HEK293 (cell line): ENCODE results near the gene DPY30.

ENCODE experiments used
- CTCF ChIA-PET: fragments of 350-600 bp; formaldehyde crosslinking; extraction: SDS; loops from one replicate; lab custom pipeline; 2021; ENCODE audit warnings: antibody characterized with exemption; lab: Yijun Ruan, JAX
- POLR2A ChIA-PET: fragments of 300-600 bp; formaldehyde crosslinking; extraction: SDS; loops from one replicate; lab custom pipeline; 2020; ENCODE audit warnings: antibody characterized with exemption, inconsistent platforms; lab: Yijun Ruan, JAX
- H3K27ac ChIP-seq: fragments of 200-500 bp; sonication (Bioruptor generic); 2 replicates; pipeline ENCODE4 v1.5.1; 2014; ENCODE audit warnings: low read depth, low read length, control low read depth, inconsistent platforms; ENCODE audit errors: extremely low read depth
- H3K36me3 ChIP-seq, 2 experiments: fragments of 200-500 bp in 1 of 2; sonication (Bioruptor generic) in 1 of 2; 1 replicate in 1 of 2; 2 replicates in 1 of 2; pipeline ENCODE4 v1.5.1; 2014 to 2017; ENCODE audit warnings: inconsistent platforms in 2 of 2, low read length in 2 of 2; ENCODE audit not compliant: control insufficient read depth in 2 of 2, insufficient read depth in 1 of 2
- H3K4me1 ChIP-seq: fragments of 200-500 bp; sonication (Bioruptor generic); 2 replicates; pipeline ENCODE4 v1.5.1; 2014; ENCODE audit warnings: mild to moderate bottlenecking, low read length, inconsistent platforms; ENCODE audit not compliant: control insufficient read depth, insufficient read depth
- H3K4me3 ChIP-seq: 2 replicates; pipeline ENCODE4 v1.5.1; 2011; ENCODE audit warnings: low read depth, mild to moderate bottlenecking, control low read depth, low read length, moderate library complexity
- H3K9me3 ChIP-seq: fragments of 200-500 bp; sonication (Bioruptor generic); 2 replicates; pipeline ENCODE4 v1.5.1; 2014; ENCODE audit warnings: low read depth, low read length, inconsistent platforms; ENCODE audit not compliant: control insufficient read depth, insufficient read depth
- IKZF3 ChIP-seq: fragments of 450-650 bp; IDR thresholded peaks from 2 replicates; pipeline ENCODE4 v1.5.0; 2018; ENCODE audit warnings: missing biosample characterization, mild to moderate bottlenecking, missing genetic modification characterization, moderate library complexity
- KLF8 ChIP-seq: fragments of 450-650 bp; formaldehyde crosslinking; IDR thresholded peaks from 2 replicates; pipeline ENCODE4 v1.5.1; 2016; ENCODE audit warnings: missing biosample characterization, missing genetic modification characterization
- RBAK ChIP-seq: fragments of 450-650 bp; formaldehyde crosslinking; IDR thresholded peaks from 2 replicates; pipeline ENCODE4 v1.5.1; 2016; ENCODE audit warnings: missing biosample characterization, missing genetic modification characterization
- SCRT2 ChIP-seq: fragments of 450-650 bp; formaldehyde crosslinking; IDR thresholded peaks from 2 replicates; pipeline ENCODE4 v1.5.1; 2016; ENCODE audit warnings: missing biosample characterization, missing genetic modification characterization
- ZBTB20 ChIP-seq: fragments of 450-650 bp; formaldehyde crosslinking; IDR thresholded peaks from 2 replicates; pipeline ENCODE4 v1.5.1; 2016; ENCODE audit warnings: missing biosample characterization, missing genetic modification characterization
- ZBTB21 ChIP-seq: fragments of 450-650 bp; formaldehyde crosslinking; IDR thresholded peaks from 2 replicates; pipeline ENCODE4 v1.5.1; 2017; ENCODE audit warnings: missing biosample characterization, missing genetic modification characterization
- ZBTB48 ChIP-seq: fragments of 450-650 bp; formaldehyde crosslinking; IDR thresholded peaks from 2 replicates; pipeline ENCODE4 v1.5.1; 2016; ENCODE audit warnings: missing biosample characterization, missing genetic modification characterization
- ZBTB8A ChIP-seq: fragments of 450-650 bp; formaldehyde crosslinking; IDR thresholded peaks from 2 replicates; pipeline ENCODE4 v1.5.1; 2016; ENCODE audit warnings: missing biosample characterization, missing genetic modification characterization
- ZNF138 ChIP-seq: fragments of 450-650 bp; formaldehyde crosslinking; IDR thresholded peaks from 2 replicates; pipeline ENCODE4 v1.5.1; 2016; ENCODE audit warnings: missing biosample characterization, missing genetic modification characterization, borderline replicate concordance
- ZNF211 ChIP-seq: fragments of 450-650 bp; formaldehyde crosslinking; IDR thresholded peaks from 2 replicates; pipeline ENCODE4 v1.5.1; 2016; ENCODE audit warnings: low read depth, missing biosample characterization, missing genetic modification characterization
- ZNF239 ChIP-seq: fragments of 450-650 bp; formaldehyde crosslinking; IDR thresholded peaks from 2 replicates; pipeline ENCODE4 v1.5.1; 2016; ENCODE audit warnings: missing biosample characterization, missing genetic modification characterization
- ZNF398 ChIP-seq: fragments of 450-650 bp; formaldehyde crosslinking; IDR thresholded peaks from 2 replicates; pipeline ENCODE4 v1.5.1; 2017; ENCODE audit warnings: missing biosample characterization, missing genetic modification characterization
- ZNF404 ChIP-seq: fragments of 450-650 bp; formaldehyde crosslinking; IDR thresholded peaks from 2 replicates; pipeline ENCODE4 v1.5.1; 2017; ENCODE audit warnings: missing biosample characterization, missing genetic modification characterization
- ZNF473 ChIP-seq: fragments of 450-650 bp; formaldehyde crosslinking; IDR thresholded peaks from 2 replicates; pipeline ENCODE4 v1.5.1; 2017; ENCODE audit warnings: missing biosample characterization, missing genetic modification characterization
- ZNF514 ChIP-seq: fragments of 450-650 bp; formaldehyde crosslinking; IDR thresholded peaks from 2 replicates; pipeline ENCODE4 v1.5.1; 2016; ENCODE audit warnings: missing biosample characterization, missing genetic modification characterization
- ZNF558 ChIP-seq: fragments of 450-650 bp; formaldehyde crosslinking; IDR thresholded peaks from 2 replicates; pipeline ENCODE4 v1.5.1; 2016; ENCODE audit warnings: missing biosample characterization, missing genetic modification characterization
- ZNF596 ChIP-seq: fragments of 450-650 bp; IDR thresholded peaks from 2 replicates; pipeline ENCODE4 v1.5.0; 2018; ENCODE audit warnings: missing biosample characterization, mild to moderate bottlenecking, missing genetic modification characterization, moderate library complexity
- ZNF600 ChIP-seq: fragments of 450-650 bp; formaldehyde crosslinking; IDR thresholded peaks from 2 replicates; pipeline ENCODE4 v1.5.1; 2016; ENCODE audit warnings: missing biosample characterization, missing genetic modification characterization
- ZNF610 ChIP-seq: fragments of 450-650 bp; formaldehyde crosslinking; IDR thresholded peaks from 2 replicates; pipeline ENCODE4 v1.5.1; 2016; ENCODE audit warnings: missing biosample characterization, missing genetic modification characterization, borderline replicate concordance
- ZNF658 ChIP-seq: fragments of 450-650 bp; formaldehyde crosslinking; IDR thresholded peaks from 2 replicates; pipeline ENCODE4; 2016; ENCODE audit warnings: missing biosample characterization, missing genetic modification characterization
- ZNF660 ChIP-seq: fragments of 450-650 bp; IDR thresholded peaks from 2 replicates; pipeline ENCODE4 v1.5.1; 2018; ENCODE audit warnings: missing biosample characterization, mild to moderate bottlenecking, missing genetic modification characterization
- ZNF704 ChIP-seq: fragments of 450-650 bp; formaldehyde crosslinking; IDR thresholded peaks from 2 replicates; pipeline ENCODE4 v1.5.1; 2016; ENCODE audit warnings: missing biosample characterization, missing genetic modification characterization
- ZNF747 ChIP-seq: fragments of 450-650 bp; formaldehyde crosslinking; IDR thresholded peaks from 2 replicates; pipeline ENCODE4 v1.5.1; 2016; ENCODE audit warnings: missing biosample characterization, missing genetic modification characterization
- ZNF768 ChIP-seq: fragments of 450-650 bp; formaldehyde crosslinking; IDR thresholded peaks from 2 replicates; pipeline ENCODE4 v1.5.1; 2018; ENCODE audit warnings: missing biosample characterization, mild to moderate bottlenecking, missing genetic modification characterization
- ZNF830 ChIP-seq: fragments of 450-650 bp; IDR thresholded peaks from 2 replicates; pipeline ENCODE4 v1.5.0; 2018; ENCODE audit warnings: missing biosample characterization, missing genetic modification characterization, low read depth, mild to moderate bottlenecking, moderate library complexity
- ZSCAN30 ChIP-seq: fragments of 450-650 bp; IDR thresholded peaks from 2 replicates; pipeline ENCODE4 v1.5.1; 2018; ENCODE audit warnings: missing biosample characterization, mild to moderate bottlenecking, missing genetic modification characterization, moderate library complexity
- ZSCAN4 ChIP-seq: fragments of 450-650 bp; formaldehyde crosslinking; IDR thresholded peaks from 2 replicates; pipeline ENCODE4 v1.5.1; 2017; ENCODE audit warnings: missing biosample characterization, missing genetic modification characterization
- TF ChIP-seq, protein P1 (sequence below): fragments of 450-650 bp; formaldehyde crosslinking; IDR thresholded peaks from 2 replicates; pipeline ENCODE4 v1.5.1; 2016; ENCODE audit warnings: missing biosample characterization, missing genetic modification characterization
- TF ChIP-seq, protein P2 (sequence below): fragments of 450-650 bp; formaldehyde crosslinking; IDR thresholded peaks from 2 replicates; pipeline ENCODE4 v1.5.1; 2016; ENCODE audit warnings: missing biosample characterization, missing genetic modification characterization

DPY30 gene

GRCh38 chr2:31979956-31980355 lies 59.6 kb downstream of the DPY30 start:
- no peaks in the 10 kb centered on the region for H3K9me3 ChIP-seq
- ChIA-PET POLR2A (no interaction called here), CTCF (no interaction called here)
- H3K4me3 ChIP-seq = no peak overlapping the region
- no peak overlapping the region for H3K27ac ChIP-seq
- H3K36me3 ChIP-seq = no peaks in the 10 kb centered on the region
- no peak for TF ChIP-seq ZBTB21 (tag by site-specific recombination)
- no peak for TF ChIP-seq ZNF514 (tag by site-specific recombination)
- TF ChIP-seq ZNF473 (tag by site-specific recombination) = no peak
- no peak for TF ChIP-seq ZNF830
- TF ChIP-seq ZNF747 (tag by site-specific recombination) = no peak
- TF ChIP-seq ZNF600 = no peak
- TF ChIP-seq KLF8 (tag by site-specific recombination) = no peak
- no peak for TF ChIP-seq ZNF658
- no peak for TF ChIP-seq ZNF404 (tag by site-specific recombination)
- no peak for TF ChIP-seq ZSCAN4 (tag by site-specific recombination)
- TF ChIP-seq ZNF239 (tag by site-specific recombination) = no peak
- peaks cover 4% of the 10 kb centered on the region; the same call in 1 of the 2 replicates for H3K4me1 ChIP-seq

DNA sequence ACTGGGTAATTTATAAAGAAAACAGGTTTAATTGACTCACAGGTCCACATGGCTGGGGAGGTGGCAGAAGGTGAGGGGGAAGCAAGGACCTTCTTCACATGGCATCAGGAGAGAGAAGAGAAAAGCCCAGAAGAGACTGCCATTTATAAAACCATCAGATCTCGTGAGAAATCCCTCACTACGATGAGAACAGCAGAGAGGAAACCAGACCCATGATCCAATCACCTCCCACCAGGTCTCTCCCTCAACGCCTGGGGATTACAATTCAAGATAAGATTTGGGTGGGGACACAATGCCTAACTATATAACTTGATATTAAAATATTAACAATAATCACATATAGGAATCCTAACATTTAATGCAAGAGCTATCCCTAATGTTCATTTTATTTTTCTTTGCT lies 60.6 kb downstream of the DPY30 start:
- ChIA-PET POLR2A (no interaction called here), CTCF (no interaction called here)
- Histone ChIP-seq H3K9me3 (no peaks in the 10 kb centered on the region), H3K4me3 (no peak overlapping the region), H3K36me3 (no peaks in the 10 kb centered on the region), H3K27ac (no peak overlapping the region), H3K4me1 (peaks cover 2% of the 10 kb centered on the region; the same call in 1 of the 2 replicates)
- TF ChIP-seq RBAK (no peak), IKZF3 (no peak), ZNF768 (tag by site-specific recombination) (no peak), ZNF558 (tag by site-specific recombination) (no peak), ZNF138 (tag by site-specific recombination) (no peak), ZNF398 (tag by site-specific recombination) (no peak), SCRT2 (tag by site-specific recombination) (no peak)

- H3K27ac ChIP-seq = no peak overlapping the region
- ChIA-PET POLR2A (no interaction called here), CTCF (interaction anchor here (0.6 kb wide), 1 partner anchor 66 kb away, joined by 3 read pairs; no protein-coding TSS in a partner anchor)
- no peaks in the 10 kb centered on the region for H3K9me3 ChIP-seq
- no peak overlapping the region for H3K4me3 ChIP-seq
- H3K4me1 ChIP-seq = peaks cover 3% of the 10 kb centered on the region; the same call in 1 of the 2 replicates
- H3K36me3 ChIP-seq = no peaks in the 10 kb centered on the region
- TF ChIP-seq ZSCAN30 (tag by site-specific recombination) (no peak), ZNF660 (tag by site-specific recombination) (no peak), ZNF704 (tag by site-specific recombination) (no peak), ZBTB48 (no peak), ZBTB8A (no peak), ZNF596 (tag by site-specific recombination) (no peak), ZBTB20 (no peak), ZNF610 (no peak), ZNF211 (tag by site-specific recombination) (no peak)
- TF ChIP-seq, protein P1, sequence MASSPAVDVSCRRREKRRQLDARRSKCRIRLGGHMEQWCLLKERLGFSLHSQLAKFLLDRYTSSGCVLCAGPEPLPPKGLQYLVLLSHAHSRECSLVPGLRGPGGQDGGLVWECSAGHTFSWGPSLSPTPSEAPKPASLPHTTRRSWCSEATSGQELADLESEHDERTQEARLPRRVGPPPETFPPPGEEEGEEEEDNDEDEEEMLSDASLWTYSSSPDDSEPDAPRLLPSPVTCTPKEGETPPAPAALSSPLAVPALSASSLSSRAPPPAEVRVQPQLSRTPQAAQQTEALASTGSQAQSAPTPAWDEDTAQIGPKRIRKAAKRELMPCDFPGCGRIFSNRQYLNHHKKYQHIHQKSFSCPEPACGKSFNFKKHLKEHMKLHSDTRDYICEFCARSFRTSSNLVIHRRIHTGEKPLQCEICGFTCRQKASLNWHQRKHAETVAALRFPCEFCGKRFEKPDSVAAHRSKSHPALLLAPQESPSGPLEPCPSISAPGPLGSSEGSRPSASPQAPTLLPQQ (tag by site-specific recombination) = no peak
- TF ChIP-seq, protein P2, sequence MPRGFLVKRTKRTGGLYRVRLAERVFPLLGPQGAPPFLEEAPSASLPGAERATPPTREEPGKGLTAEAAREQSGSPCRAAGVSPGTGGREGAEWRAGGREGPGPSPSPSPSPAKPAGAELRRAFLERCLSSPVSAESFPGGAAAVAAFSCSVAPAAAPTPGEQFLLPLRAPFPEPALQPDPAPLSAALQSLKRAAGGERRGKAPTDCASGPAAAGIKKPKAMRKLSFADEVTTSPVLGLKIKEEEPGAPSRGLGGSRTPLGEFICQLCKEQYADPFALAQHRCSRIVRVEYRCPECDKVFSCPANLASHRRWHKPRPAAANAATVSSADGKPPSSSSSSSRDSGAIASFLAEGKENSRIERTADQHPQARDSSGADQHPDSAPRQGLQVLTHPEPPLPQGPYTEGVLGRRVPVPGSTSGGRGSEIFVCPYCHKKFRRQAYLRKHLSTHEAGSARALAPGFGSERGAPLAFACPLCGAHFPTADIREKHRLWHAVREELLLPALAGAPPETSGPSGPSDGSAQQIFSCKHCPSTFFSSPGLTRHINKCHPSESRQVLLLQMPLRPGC = no peak
Measured at GRCh38 chr2:31978436-31978835, 61.2 kb downstream of the DPY30 start.
